Neutrophil (primary cell): Measurements from ENCODE around the gene MCIDAS.

Experiments used
- H3K27ac ChIP-seq: fragments of 200-600 bp; sonication (generic); 2 replicates; pipeline ENCODE4 v1.5.1; 2016; ENCODE audit warnings: mild to moderate bottlenecking, moderate library complexity
- H3K27me3 ChIP-seq: fragments of 200-600 bp; sonication (generic); 2 replicates; pipeline ENCODE4 v1.6.0; 2016; ENCODE audit warnings: mild to moderate bottlenecking
- H3K36me3 ChIP-seq: fragments of 200-600 bp; sonication (generic); 2 replicates; pipeline ENCODE4 v1.5.1; 2017
- H3K4me1 ChIP-seq, 2 experiments: fragments of 200-600 bp in 1 of 2; sonication (generic) in 1 of 2; 1 replicate in 1 of 2; 2 replicates in 1 of 2; pipeline versions ENCODE4 v1.5.1 to v1.6.1; 2013 to 2016; ENCODE audit warnings: low read depth in 1 of 2, low read length in 1 of 2, mild to moderate bottlenecking in 1 of 2, moderate library complexity in 1 of 2; ENCODE audit not compliant: control insufficient read depth in 1 of 2, insufficient read depth in 1 of 2
- H3K4me3 ChIP-seq, 2 experiments: fragments of 200-600 bp in 1 of 2; sonication (generic) in 1 of 2; 1 replicate in 1 of 2; 2 replicates in 1 of 2; pipeline ENCODE4 v1.5.1; 2013 to 2016; ENCODE audit warnings: low read depth in 1 of 2, low read length in 1 of 2, mild to moderate bottlenecking in 1 of 2, moderate library complexity in 1 of 2
- H3K9me3 ChIP-seq: fragments of 200-600 bp; sonication (generic); 2 replicates; pipeline ENCODE4 v1.5.1; 2016
- TF ChIP-seq, protein P1 (sequence below): fragments of 200-600 bp; sonication (generic); IDR thresholded peaks from 2 replicates; pipeline ENCODE4 v1.5.1; 2016; ENCODE audit warnings: antibody characterized with exemption

Gene MCIDAS

DNA sequence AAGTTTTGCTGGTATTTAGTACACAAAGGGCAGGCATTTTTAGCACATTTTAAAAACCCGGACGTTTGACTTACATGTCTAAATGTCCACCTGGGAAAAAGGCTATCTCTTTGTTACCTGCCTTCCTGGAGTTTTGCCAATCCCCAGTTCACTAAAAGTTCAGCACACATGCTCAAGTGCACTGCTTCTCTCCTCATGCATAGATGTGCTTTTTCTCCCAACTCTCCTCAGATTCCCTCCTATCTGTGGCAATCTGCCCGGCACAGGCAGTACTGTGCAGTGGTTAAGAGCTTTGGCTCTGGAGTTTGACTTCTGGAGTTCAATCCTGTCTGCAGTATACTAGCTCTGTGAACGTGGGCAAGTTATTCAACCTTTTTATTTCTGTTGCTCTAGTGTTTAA is 14.6 kb upstream of the MCIDAS start:
- no peaks in the 10 kb centered on the region for H3K4me1 ChIP-seq
- no peaks in the 10 kb centered on the region for H3K36me3 ChIP-seq
- H3K27ac ChIP-seq = no peak overlapping the region
- H3K4me3 ChIP-seq = no peak overlapping the region
- H3K9me3 ChIP-seq = no peaks in the 10 kb centered on the region
- TF ChIP-seq, protein P1, sequence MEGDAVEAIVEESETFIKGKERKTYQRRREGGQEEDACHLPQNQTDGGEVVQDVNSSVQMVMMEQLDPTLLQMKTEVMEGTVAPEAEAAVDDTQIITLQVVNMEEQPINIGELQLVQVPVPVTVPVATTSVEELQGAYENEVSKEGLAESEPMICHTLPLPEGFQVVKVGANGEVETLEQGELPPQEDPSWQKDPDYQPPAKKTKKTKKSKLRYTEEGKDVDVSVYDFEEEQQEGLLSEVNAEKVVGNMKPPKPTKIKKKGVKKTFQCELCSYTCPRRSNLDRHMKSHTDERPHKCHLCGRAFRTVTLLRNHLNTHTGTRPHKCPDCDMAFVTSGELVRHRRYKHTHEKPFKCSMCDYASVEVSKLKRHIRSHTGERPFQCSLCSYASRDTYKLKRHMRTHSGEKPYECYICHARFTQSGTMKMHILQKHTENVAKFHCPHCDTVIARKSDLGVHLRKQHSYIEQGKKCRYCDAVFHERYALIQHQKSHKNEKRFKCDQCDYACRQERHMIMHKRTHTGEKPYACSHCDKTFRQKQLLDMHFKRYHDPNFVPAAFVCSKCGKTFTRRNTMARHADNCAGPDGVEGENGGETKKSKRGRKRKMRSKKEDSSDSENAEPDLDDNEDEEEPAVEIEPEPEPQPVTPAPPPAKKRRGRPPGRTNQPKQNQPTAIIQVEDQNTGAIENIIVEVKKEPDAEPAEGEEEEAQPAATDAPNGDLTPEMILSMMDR = no peak
- H3K27me3 ChIP-seq = peaks cover 82% of the 10 kb centered on the region

DNA sequence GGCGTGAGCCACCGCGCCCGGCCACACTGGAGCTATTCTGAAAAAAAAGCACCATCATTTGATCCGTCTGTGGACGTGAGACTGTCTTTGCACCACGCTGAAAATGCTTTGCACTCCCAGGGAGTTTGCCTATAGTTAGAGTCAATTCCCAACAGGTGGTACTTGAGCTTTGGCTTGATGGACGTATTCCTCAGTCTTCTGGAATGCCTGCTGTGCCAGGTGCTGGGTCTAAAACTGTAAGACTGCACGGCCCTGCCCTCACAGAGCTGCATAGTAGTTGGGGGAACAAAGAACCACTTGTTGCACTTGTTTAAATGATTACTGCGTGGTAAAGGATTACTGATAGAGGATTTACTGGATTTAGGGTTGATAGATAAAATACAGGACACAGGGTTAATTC is 9.7 kb upstream of the MCIDAS start:
- no peaks in the 10 kb centered on the region for H3K9me3 ChIP-seq
- no peak overlapping the region for H3K4me3 ChIP-seq
- H3K4me1 ChIP-seq = peaks cover 21 to 22% of the 10 kb centered on the region in 2 experiments
- H3K36me3 ChIP-seq = no peaks in the 10 kb centered on the region
- H3K27ac ChIP-seq = no peak overlapping the region
- H3K27me3 ChIP-seq = peaks cover 100% of the 10 kb centered on the region
- TF ChIP-seq, protein P1 = no peak

DNA sequence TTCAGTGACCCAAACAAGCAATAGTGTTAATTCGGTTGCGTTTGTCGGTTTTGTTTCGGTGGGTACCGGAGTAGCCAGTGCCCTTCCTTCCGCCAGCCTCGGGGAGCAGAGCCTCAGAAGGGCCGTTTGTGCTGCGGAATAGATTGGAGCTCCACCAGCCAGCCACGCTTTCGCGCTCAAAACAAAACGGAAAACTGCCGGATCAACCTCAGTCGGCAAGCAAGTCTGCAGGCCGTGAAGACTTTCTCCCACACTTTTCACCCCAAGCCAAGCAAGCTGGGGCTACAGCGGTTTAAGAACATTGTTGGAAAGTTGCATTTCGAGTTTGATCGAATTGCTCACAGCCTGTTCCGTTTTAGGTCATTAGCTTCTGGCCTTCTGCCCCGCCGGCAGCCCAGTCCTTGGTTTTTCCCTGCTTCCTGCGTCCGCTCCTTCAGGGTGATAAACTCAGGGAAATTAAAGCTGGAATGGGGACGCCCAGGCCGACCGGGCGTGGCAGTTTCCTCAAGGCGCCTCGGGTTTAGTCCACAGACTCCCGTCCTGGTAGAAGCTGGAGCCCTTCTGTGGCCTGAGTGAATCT is 7.1 kb upstream of the MCIDAS start:
- H3K27me3 ChIP-seq = peaks cover 100% of the 10 kb centered on the region
- no peaks in the 10 kb centered on the region for H3K9me3 ChIP-seq
- H3K4me3 ChIP-seq = peak overlapping the region in 1 of 2 experiments; percentile 39
- H3K27ac ChIP-seq = no peak overlapping the region
- no peaks in the 10 kb centered on the region for H3K36me3 ChIP-seq
- H3K4me1 ChIP-seq = peaks cover 21 to 36% of the 10 kb centered on the region in 2 experiments
- TF ChIP-seq, protein P1 = no peak

DNA sequence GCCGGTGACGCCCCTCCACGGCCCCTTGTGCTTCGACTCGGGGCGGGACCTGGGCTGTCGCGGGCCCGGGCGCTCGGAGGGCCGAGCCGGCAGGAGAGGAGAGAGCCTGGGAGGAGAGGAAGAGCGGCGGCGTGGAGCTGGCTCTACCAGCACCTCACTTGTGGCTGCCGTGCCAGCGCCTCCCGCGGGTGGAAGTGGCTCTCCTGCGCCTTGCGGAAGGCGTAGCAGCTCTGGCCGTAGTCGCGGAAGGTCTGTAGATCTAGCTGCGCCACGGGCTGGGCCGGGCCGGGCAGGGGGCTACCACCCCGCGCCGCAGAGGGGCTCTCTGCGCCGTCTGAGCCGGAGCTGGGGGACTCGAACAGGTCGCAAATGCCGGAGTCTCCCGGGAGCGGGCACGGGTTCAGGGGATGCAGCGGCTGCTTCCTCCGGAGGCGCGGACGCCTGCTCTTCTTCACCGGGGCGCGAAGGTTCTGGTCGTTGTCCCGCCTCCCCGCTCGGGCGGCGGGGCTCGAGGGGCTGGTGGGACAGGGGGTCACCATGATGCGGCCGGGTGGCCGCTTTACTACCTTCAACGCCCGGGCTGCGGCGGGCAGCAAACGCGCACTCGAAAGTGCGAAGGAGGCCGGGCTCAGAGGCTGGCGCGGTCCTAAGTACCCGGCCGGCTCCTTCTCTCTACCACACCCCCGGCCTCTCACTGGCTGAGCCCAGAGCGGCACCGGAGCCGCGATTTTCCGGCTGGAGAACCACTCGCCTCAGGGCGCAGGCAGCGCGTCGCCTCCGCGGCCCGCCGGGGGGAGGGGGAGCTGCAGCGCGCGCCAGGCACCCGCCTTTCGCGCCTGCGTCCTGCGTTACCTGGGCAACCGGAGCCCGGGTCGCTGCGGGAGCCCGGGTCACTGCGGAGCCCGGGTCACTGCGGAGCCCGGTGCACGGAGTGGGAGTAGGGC is 6.1 kb upstream of the MCIDAS start, which contains the start of gene CCNO:
Gene CCNO, minus strand, starts transcription at position 624 of the 944 bp plus-strand sequence. Its CDS starts 85 bp downstream, at position 539.
- H3K27me3 ChIP-seq = peaks cover 100% of the 10 kb centered on the region
- no peaks in the 10 kb centered on the region for H3K9me3 ChIP-seq
- no peak within 1 kb of the TSS for H3K27ac ChIP-seq
- H3K4me1 ChIP-seq = peaks cover 21 to 36% of the 10 kb centered on the region in 2 experiments
- H3K36me3 ChIP-seq = no peaks in the 10 kb centered on the region
- peak within 1 kb of the TSS; percentile 17 to 39 for H3K4me3 ChIP-seq
- TF ChIP-seq, protein P1 = no peak

DNA sequence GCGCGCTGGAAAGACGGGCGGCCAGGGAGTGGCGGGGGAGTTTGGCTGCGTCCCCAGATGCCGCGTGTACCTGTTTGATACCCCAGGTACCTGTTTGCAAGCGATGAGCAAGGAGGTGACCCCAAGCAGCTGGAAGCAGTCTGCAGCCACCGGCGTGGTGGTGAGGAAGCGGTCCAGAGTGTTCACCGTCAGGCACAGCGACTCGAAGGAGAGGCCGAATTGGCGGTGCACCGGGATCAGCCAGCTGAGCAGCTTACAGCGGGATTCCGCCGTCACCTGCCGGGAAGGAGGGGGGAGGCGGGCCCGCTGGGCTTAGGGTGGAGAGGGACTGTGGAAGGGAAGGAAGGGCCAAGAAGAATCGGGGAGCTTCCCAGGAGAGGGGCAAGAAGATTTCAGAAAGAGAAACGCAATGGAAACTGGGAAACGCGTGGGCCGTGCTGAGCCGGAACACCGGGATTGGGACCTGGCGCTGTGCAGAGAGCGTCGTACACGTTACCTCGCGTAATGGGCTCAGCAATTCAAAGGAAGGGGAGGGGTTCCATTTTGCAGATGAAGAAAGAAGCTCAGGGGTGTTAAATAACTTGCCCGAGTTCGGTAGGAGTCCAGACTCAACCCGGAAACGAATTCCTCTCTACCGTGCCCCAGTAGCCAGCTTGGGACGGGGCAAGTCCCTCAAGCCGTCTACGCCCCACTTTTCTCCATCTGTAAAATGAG is 5.3 kb upstream of the MCIDAS start:
- H3K4me1 ChIP-seq = peaks cover 23 to 36% of the 10 kb centered on the region in 2 experiments
- no peaks in the 10 kb centered on the region for H3K36me3 ChIP-seq
- no peak overlapping the region for H3K27ac ChIP-seq
- peaks cover 100% of the 10 kb centered on the region for H3K27me3 ChIP-seq
- H3K9me3 ChIP-seq = no peaks in the 10 kb centered on the region
- TF ChIP-seq, protein P1 = no peak
- H3K4me3 ChIP-seq = peak overlapping the region in 1 of 2 experiments; percentile 39
